ENCODE data around the gene RAB3IL1.
"Not testable (repeated sequence)": the region's sequence is repeated elsewhere in the genome, so short reads cannot be mapped to it uniquely, and the experiment has no call there.

RAB3IL1 gene

DNA sequence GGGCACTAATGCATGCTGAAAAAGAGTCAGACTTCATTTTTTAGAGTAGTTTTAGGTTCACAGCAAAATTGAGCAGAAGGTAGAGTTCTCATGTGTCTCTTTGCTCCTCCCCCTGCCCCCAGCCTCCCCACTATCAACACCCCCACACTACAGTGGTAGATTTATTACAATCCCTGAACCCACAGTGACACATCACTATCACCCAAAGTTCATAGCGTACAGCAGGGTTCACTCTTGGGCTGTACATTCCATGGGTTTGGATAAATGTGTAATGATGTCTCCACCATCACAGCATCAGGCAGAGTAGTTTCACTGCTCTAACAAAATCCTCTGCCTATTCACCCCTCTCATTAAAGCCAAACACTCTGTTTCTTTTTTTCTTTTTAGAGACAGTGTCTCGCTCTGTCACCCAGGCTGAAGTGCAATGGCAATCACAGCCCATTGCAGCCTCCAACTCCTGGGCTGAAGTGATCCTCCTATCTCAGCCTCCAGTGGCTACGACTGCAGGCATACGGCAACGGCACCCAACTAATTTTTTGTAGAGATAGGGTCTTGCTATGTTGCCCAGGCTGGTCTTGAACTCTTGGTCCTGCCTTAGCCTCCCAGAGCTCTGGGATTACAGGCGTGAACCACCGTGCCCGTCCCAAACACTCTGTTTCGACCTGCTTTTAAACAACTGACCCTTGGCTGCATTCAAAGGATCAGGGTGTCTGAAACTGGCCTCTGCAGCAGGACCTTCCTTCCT lies 36.9 kb upstream of the RAB3IL1 start:
- no peak overlapping the region for H3K4me3 ChIP-seq
- H3K27ac ChIP-seq = peak overlapping the region in 19 of 21 experiments; percentile 61 to 89 (median 82)

DNA sequence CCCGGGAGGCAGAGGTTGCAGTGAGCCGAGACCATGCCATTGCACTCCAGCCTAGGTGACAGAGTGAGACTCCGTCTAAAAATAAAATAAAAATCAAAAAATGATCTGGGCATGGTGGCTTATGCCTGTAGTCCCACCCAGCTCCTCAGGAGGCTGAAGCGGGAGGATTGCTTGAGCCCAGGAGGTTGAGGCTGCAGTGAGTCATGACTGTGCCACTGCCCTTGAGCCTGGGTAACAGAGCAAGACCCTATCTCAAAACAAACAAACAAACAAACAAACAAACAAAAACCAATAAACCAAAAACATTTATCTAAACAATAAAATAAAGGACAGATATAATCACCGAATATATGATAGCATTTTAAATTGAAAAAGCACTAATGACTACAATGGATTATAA lies 36.3 kb upstream of the RAB3IL1 start:
- H3K27ac ChIP-seq = not testable (repeated sequence)

DNA sequence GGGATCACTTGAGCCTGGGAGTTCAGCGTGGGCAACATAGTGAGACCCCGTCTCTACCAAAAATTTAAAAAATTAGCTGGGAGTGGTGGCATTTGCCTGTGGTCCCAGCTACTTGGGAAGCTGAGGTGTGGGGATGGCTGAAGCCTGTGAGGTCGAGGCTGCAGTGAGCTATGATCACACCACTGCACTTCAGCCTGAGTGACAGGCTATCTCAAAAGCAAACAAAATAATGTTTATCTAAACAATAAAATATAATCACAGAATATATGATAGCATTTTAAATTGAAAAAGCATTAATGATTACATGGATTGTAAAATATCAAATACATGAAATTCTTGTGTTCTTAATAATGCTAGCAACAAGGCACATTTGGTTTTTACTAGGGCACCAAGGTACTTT lies 35.5 kb upstream of the RAB3IL1 start:
- no peak overlapping the region for H3K27ac ChIP-seq

More for the DNA sequence above, 36.3 kb upstream of the RAB3IL1 start:
- not testable (repeated sequence) for H3K4me3 ChIP-seq

DNA sequence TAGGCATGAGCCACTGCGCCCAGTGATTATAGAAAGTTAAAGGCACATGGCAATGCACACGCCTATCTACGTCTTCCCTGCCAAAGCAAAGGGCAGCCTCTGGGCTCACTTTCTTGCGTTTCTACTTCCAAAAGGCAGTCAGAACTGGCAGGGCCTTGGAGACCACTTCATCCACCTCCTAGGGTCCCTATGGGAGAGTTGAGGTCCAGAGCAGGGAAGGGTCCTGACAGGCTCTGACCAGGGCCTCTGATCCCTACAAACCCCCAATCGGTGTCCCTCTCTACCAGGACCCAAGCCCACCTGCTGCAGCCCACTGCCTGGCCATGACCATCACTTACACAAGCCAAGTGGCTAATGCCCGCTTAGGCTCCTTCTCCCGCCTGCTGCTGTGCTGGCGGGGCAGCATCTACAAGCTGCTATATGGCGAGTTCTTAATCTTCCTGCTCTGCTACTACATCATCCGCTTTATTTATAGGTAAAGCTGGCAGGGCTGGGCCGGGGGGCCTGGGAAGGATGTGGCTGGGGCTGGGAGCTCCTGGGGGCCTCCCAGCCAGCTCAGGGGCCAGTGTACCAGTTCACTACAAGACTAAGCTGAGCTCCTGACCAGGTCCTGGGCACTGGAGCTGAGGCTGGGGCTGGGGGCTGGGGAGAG lies 34.2 kb upstream of the RAB3IL1 start:
- Histone ChIP-seq H3K27ac (no peak overlapping the region), H3K4me3 (no peak overlapping the region)

More for the DNA sequence above, 35.5 kb upstream of the RAB3IL1 start:
- H3K4me3 ChIP-seq = no peak overlapping the region

- Histone ChIP-seq H3K4me3 (no peak within 1 kb of the TSS), H3K27ac (peak within 1 kb of the TSS in 2 of 21 experiments; percentile 21 to 65)
Observed at GRCh38 chr11:61950035-61950547, 32.7 kb upstream of the RAB3IL1 start, which contains the start of gene BEST1. Gene BEST1, plus strand, starts transcription at chr11:61950351. Its CDS starts 1,456 bp downstream, at chr11:61951807.

GRCh38 chr11:61949169-61950034 lies 32.0 kb upstream of the RAB3IL1 start:
- Histone ChIP-seq H3K27ac (peak overlapping the region in 2 of 21 experiments; percentile 21 to 65), H3K4me3 (no peak overlapping the region)

DNA sequence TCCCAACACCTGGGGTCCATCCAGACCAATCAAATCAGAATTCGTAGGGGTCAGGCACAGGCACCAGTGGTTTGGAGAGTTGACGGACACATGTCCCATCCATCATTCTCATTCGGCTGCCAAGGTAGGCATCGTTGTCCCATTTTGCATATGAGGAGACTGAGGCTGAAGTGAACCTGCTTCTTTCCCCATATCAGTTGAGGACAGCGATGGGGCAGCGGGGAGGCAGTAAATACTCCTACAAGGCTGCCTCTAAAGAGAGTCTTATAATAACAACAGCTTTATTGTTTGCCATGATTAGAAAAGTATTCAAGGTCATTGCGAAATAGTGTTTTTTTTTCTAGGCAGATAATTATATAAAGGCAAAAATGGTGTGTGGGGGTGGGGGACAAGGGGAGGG lies 31.1 kb upstream of the RAB3IL1 start:
- Histone ChIP-seq H3K27ac (no peak overlapping the region), H3K4me3 (no peak overlapping the region)

- H3K27ac ChIP-seq = no peak overlapping the region
- H3K4me3 ChIP-seq = no peak overlapping the region
Observed at GRCh38 chr11:61947486-61948210, 30.3 kb upstream of the RAB3IL1 start.

DNA sequence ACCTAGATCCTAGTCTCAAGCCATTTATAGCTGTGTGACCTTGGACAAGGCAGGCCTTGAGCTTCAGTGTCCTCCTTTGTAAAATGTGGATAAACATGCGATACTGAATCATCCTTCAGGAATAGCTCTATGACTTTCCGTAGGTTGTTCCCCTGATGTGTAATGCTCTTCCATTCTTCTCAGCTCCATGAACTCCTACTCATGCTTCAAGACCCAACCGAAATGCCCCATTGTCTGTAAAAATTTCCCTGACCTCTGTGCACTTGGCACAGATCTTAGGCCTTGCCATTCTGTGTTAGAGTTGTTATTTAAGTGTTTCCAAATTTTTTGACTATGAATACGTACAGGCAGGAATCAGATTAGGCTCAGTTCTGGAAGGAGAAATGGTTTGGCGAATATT lies 29.5 kb upstream of the RAB3IL1 start:
- H3K27ac ChIP-seq = no peak overlapping the region

GRCh38 chr11:61945191-61945590 lies 27.8 kb upstream of the RAB3IL1 start:
- H3K27ac ChIP-seq = no peak overlapping the region
- H3K4me3 ChIP-seq = no peak overlapping the region

More for the DNA sequence above, 29.5 kb upstream of the RAB3IL1 start:
- H3K4me3 ChIP-seq = no peak overlapping the region

GRCh38 chr11:61940466-61940865 lies 23.1 kb upstream of the RAB3IL1 start:
- Histone ChIP-seq H3K27ac (no peak overlapping the region), H3K4me3 (no peak overlapping the region)

DNA sequence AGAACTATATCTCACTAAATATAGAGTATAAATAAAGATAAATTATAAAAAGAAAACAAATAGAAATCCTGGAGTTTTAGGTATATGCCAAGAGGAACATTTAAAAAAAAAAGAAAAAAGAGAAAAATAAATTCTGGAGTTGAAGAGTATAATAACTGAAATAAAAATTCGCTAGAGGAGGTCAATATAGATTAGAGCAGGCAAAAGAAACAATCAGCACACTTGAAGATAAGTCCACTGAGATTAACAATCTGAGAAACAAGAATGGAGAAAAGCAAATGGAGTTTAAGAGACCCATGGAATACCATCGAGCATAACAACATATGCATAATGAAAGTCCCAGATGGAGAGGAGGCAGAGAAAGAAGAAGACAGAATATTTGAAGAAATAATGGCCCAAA lies 18.5 kb upstream of the RAB3IL1 start:
- no peak overlapping the region for H3K27ac ChIP-seq

DNA sequence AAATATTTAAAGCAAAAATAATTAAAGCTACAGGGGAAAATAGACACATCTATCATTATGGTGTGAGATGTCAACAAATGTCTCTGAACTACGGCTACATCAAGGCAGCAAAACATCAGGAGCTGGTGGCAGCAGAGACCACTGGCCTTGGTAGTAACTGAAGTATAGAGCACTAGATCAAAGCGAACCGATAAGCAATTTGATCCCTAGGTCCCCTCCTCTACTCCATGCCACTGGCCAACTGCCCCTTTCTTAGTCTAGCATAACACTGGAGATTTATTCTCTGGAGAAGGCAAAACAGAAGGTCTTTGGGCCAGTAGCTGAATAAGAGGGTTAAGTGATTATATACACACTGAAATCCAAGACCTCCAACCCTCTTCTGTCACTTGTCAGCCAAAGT lies 13.6 kb upstream of the RAB3IL1 start:
- Histone ChIP-seq H3K4me3 (no peak overlapping the region), H3K27ac (no peak overlapping the region)

More for the DNA sequence above, 18.5 kb upstream of the RAB3IL1 start:
- H3K4me3 ChIP-seq = no peak overlapping the region

GRCh38 chr11:61928606-61929005 lies 11.2 kb upstream of the RAB3IL1 start:
- no peak overlapping the region for H3K4me3 ChIP-seq
- H3K27ac ChIP-seq = no peak overlapping the region

- H3K4me3 ChIP-seq = no peak overlapping the region
- no peak overlapping the region for H3K27ac ChIP-seq
Observed at GRCh38 chr11:61927501-61927900, 10.1 kb upstream of the RAB3IL1 start.

DNA sequence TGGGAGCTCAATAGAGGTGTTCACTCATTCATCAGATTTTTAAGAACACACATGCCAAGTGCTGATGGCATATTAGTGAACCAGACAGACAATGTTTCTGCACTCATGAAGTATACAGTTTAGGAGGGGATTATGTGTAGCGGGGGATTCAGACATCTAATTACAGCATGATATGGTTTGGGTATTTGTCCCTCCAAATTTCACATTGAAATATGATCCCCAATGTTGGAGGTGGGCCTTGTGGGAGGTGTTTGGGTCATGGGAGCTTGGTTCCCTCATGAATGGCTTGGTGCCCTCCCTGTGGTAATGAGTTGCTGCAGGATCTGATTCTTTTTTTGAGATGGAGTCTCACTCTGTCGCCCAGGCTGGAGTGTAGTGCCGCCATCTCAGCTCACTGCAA lies 8.9 kb upstream of the RAB3IL1 start:
- Histone ChIP-seq H3K27ac (no peak overlapping the region), H3K4me3 (no peak overlapping the region)

DNA sequence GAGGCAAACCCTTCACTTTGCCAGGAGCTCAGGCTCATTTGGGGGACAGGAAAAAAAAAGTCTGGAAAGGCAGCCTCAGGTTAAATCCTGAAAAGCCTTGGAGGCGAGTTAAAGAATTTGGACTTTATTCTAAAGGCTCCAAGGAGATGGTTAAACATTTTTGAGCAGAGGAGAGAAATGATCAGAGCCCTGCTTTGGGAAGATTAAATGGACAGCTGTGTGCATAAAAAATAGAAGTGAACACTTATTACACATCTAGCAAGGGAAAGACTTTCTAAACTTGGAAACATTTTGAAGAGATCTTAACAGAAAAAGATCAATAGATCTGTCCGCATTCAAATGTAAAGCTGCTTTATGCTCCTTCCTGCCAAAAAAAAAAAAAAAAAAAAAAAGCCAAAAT lies 8.4 kb upstream of the RAB3IL1 start:
- Histone ChIP-seq H3K27ac (no peak overlapping the region), H3K4me3 (no peak overlapping the region)

DNA sequence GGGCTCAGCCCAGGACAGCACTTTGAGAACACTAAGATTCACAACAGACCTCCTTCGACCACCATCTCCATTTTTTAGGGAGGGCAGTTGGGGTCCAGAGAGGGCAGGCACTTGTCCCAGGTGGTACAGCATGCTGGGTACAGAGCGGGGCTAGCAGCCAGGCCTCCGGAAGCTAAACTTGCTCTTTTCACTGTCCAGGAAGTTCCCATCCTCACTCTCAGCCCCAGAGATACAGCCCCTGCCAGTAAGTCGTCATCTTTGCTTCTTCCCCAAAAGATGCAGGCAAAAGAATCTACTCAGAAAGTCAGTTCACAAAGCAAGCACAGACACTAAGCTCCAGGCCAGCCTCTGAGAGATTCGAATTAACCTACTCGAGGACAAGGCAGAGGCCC lies 6.7 kb upstream of the RAB3IL1 start:
- peak overlapping the region in 20 of 21 experiments; percentile 31 to 97 (median 80) for H3K27ac ChIP-seq
- H3K4me3 ChIP-seq = no peak overlapping the region
